GM18858 (cell line): ENCODE results near the gene ZSCAN20.
"Not testable (repeated sequence)": the region's sequence is repeated elsewhere in the genome, so short reads cannot be mapped to it uniquely, and the experiment has no call there.

Experiments
- ATAC-seq: cut with Tn5 transposase; IDR thresholded peaks from one replicate; pipeline ENCODE4 v1.9.1; 2021; ENCODE audit not compliant: unreplicated experiment

Gene ZSCAN20

GRCh38 chr1:33473900-33474299 is 1.5 kb downstream of the ZSCAN20 start:
- ATAC-seq = no peak

DNA sequence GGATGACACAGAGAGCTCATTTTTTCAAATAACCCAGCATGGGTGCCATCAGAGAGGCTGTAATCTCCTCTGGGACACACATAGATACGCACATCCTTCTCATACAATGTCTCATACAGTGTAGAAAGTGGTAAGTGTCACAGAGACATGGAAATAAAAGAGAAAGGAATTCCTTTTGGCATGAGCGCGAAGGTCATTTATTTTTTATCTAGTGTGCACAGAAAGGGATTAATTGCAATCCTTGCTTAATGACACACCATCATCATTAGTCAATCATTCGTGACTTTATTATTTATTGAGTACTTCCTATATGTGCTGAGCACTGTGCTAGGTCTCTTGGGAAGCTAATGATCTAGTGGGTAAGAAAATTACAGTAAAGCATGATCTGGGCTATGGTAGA is 5.0 kb downstream of the ZSCAN20 start:
- no peak for ATAC-seq

DNA sequence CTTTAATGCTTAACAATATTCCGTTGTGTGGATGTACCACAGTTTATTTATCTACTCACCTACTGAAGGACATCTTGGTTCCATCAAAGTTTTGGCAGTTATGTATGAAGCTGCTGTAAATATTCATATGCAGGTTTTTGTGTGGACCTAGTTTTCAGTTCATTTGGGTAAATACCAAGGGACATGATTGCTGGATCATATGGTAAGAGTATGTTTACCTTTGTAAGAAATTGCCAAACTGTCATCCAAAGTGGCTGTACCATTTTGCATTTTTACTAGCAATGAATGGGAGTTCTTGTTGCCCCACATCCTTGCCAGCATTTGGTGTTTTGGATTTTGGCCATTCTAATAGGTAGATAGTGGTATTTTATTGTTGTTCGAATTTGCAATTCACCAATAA is 10.0 kb downstream of the ZSCAN20 start:
- no peak for ATAC-seq

- no peak for ATAC-seq
Observed at GRCh38 chr1:33488624-33489023, 16.2 kb downstream of the ZSCAN20 start.

DNA sequence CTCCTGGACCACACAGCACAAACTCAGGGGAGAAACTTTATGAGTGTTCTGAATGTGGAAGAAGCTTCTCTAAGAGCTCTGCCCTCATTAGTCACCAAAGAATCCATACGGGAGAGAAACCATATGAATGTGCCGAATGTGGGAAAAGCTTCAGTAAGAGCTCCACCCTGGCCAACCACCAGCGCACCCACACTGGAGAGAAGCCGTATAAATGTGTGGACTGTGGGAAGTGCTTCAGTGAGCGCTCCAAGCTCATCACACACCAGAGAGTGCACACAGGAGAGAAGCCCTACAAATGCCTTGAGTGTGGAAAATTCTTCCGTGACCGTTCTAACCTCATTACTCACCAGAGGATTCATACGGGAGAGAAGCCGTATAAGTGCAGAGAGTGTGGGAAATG is 22.5 kb downstream of the ZSCAN20 start:
- ATAC-seq = no peak

DNA sequence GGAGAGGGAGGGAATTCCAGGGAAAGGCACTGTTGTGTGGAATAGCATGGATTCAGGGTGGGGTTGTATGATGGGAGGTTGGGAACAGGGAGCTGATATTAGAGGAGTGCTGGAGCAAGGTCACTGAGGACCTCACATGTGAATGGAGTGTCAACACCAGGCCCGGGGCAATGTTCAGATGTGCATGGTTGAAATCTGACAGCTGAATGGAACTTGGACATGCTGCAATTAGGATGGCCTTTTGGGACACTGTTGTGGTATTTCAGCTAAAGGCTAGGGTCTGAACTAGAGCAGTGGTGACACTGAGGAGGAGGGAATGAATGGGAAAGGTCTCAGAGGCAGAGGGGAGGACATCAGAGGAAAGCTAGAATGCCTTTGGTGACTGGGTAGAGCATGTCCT is 25.0 kb downstream of the ZSCAN20 start:
- ATAC-seq = no peak

GRCh38 chr1:33500547-33500946 is 28.1 kb downstream of the ZSCAN20 start:
- no peak for ATAC-seq

- no peak for ATAC-seq
Observed at GRCh38 chr1:33501309-33501708, 28.9 kb downstream of the ZSCAN20 start.

- no peak for ATAC-seq
Observed at GRCh38 chr1:33501774-33502173, 29.3 kb downstream of the ZSCAN20 start.

DNA sequence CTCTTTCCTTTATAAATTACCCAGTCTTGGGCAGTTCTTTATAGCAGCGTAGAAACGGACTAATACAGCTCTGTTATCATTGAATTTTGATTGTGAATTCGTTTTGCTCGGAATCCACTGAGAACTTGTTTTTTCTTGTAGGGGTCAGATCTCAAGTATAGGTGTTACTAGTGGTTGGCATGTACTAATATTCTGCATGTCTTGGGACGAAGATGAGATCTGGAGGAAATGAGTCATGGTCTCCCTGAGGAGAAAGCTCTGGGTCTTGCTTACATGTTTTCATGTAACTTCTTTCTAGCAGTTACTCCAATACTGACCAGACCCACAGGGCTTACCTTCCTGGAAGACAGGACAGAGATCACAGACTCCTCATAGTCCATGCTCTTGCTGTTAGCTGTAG is 30.3 kb downstream of the ZSCAN20 start:
- no peak for ATAC-seq

- ATAC-seq = no peak
Observed at GRCh38 chr1:33503506-33503905, 31.1 kb downstream of the ZSCAN20 start.

DNA sequence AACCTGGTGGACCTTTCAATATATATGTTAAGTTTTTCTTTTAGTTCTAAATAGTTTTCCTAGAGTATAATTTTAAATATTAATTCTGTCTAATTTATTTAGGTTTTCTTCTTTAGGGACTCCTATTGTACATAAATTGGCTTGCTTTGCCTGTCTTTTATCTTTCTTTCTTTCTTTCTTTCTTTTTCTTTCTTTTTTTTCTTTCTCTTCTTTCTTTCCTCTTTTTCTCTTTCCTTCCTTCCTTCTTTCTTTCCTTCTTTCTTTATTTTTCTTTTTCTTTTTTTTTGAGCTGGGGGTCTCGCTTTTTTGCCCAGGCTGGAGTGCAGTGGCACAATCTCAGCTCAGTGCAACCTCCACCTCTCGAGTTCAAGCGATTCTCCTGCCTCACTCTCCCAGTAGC is 35.2 kb downstream of the ZSCAN20 start:
- ATAC-seq = no peak

- no peak for ATAC-seq
Observed at GRCh38 chr1:33508151-33508550, 35.7 kb downstream of the ZSCAN20 start.

DNA sequence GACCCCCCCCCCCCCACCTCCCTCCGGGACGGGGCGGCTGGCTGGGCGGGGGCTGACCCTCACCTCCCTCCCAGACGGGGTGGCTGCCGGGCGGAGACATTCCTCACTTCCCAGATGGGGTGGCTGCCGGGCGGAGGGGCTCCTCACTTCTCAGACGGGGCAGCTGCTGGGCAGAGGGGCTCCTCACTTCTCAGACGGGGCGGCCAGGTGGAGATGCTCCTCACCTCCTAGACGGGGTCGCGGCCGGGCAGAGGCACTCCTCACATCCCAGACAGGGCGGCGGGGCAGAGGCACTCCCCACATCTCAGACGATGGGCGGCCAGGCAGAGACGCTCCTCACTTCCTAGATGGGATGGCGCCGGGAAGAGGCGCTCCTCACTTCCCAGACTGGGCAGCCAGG is 36.8 kb downstream of the ZSCAN20 start:
- not testable (repeated sequence) for ATAC-seq

GRCh38 chr1:33512226-33513011 is 40.0 kb downstream of the ZSCAN20 start:
- ATAC-seq = no peak

- ATAC-seq = no peak
Observed at GRCh38 chr1:33515112-33515511, 42.7 kb downstream of the ZSCAN20 start.

GRCh38 chr1:33515607-33516006 is 43.2 kb downstream of the ZSCAN20 start:
- ATAC-seq = no peak

DNA sequence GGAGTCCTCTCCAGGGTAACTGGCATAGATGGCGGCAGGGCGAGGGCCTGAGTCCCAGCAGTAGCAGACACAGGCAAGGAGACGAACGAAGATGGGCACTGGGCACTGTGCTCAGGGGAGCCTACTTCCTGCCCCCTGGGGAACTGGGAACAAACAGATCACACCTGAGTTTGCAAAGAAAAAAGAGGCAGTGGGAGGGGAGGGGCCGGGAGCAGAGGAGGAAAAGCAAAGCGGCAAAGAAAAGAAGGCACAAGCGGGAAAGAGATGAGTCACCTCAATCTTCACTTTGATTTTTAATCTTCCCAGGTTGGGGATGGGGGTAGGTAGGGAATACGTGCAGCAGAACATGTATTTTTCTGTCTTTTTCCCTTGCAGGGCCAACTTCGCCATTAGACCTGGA is 44.0 kb downstream of the ZSCAN20 start:
- ATAC-seq = no peak

GRCh38 chr1:33516891-33517567 is 44.6 kb downstream of the ZSCAN20 start:
- ATAC-seq = no peak

DNA sequence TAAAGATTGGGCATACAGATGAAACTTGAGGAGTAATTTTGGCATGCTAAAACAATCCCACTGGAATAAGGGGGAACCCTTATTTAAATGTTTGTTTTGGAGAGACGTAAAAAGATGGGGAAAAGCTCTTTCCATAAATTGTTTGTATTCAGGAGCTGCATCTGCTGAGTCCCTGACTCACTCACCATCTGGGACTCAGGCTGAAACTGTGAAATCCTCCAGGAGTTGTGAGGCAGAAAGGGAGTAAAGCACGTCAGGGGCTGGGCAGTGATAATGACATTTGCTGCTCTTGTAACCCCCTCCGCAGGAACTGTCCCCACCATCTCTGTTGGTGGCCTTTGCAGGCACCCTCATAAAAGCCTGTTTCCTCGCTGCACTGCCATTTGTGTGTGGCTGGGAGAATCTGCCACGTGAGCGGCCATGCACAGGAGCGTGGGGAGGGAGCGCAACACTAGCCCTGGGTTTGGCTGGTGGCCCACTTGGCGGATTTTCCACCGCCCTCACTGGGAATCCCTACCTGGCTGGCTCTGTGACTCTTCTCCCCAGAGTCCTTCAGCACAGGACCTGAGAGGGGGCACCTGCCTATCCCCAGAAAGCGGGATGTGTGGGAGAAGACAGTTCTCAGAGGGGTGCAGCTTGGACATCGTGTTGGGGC is 45.3 kb downstream of the ZSCAN20 start:
- no peak for ATAC-seq

DNA sequence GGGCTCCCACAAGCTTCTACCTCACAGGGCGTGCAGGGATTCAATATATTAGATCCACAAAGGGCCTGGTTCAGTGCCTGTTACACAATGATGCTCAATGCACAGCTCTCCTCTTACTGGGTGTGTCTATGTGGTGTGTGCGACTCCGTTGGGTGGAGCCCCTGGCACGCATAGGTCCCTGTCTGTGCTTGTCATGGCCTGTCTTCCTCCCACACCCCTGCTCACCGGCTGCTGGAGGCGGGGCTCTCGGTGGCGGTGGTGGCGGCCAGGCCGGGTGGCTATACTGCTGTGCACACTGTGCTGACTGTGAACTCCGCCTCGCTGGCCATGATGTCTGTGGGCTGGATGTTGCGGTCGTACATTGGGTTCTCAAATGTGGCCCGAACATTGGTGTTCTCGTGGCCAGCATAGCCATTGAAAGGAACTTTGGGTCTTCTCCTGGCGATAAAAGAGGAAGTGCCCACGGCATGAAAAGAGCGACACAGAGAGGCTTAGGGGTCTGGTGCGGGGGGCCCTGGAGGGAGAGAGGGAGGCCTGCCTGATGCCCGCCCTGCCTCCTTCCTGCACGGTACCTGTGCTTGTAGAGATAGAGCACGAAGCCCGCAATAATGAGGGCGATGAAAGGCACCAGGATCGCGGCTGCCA is 46.9 kb downstream of the ZSCAN20 start:
- no peak for ATAC-seq

DNA sequence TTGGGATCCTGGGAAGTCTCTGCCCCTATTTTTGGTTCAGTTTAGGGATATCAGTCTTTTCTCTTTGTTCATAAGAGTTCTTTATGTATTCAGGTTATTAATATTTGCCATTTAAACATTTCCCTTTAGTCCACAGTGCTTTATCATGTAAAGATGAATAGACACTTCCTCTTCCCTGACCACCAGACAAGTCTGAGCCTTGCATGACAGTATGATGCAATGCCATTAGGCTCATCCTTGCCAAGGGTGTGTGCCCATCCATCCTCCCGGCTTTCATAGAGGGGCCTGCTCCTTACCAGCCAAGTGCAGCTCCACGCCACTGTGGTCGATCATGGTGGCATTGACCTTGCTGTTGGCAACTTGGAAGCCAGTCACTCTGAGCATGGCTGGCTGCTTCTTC is 52.1 kb downstream of the ZSCAN20 start:
- no peak for ATAC-seq
